ENCODE measurements around the gene PCDHGC5.

The PCDHGC5 gene

GRCh38 chr5:141491323-141492167 lies 2.7 kb downstream of the PCDHGC5 start:
- no peak for TF ChIP-seq CTCF (conservative IDR thresholded peaks at IDR 0.05; ENCODE audit: low read depth, low read length)
- no peak for DNase-seq (ENCODE audit: low read depth)
- peak overlapping the region; percentile 15 for H3K4me3 ChIP-seq (ENCODE audit: low read length)

GRCh38 chr5:141492168-141492885 lies 3.4 kb downstream of the PCDHGC5 start:
- no peak for TF ChIP-seq CTCF (conservative IDR thresholded peaks at IDR 0.05; ENCODE audit: low read depth, low read length)
- H3K4me3 ChIP-seq (ENCODE audit: low read length), result no peak overlapping the region

GRCh38 chr5:141493500-141494422 lies 4.9 kb downstream of the PCDHGC5 start:
- no peak for DNase-seq (ENCODE audit: low read depth)
- TF ChIP-seq CTCF (conservative IDR thresholded peaks at IDR 0.05; ENCODE audit: low read depth, low read length), result no peak
- no peak overlapping the region for H3K4me3 ChIP-seq (ENCODE audit: low read length)

More at GRCh38 chr5:141492168-141492885, 3.4 kb downstream of the PCDHGC5 start:
- no peak for DNase-seq (ENCODE audit: low read depth)

DNA sequence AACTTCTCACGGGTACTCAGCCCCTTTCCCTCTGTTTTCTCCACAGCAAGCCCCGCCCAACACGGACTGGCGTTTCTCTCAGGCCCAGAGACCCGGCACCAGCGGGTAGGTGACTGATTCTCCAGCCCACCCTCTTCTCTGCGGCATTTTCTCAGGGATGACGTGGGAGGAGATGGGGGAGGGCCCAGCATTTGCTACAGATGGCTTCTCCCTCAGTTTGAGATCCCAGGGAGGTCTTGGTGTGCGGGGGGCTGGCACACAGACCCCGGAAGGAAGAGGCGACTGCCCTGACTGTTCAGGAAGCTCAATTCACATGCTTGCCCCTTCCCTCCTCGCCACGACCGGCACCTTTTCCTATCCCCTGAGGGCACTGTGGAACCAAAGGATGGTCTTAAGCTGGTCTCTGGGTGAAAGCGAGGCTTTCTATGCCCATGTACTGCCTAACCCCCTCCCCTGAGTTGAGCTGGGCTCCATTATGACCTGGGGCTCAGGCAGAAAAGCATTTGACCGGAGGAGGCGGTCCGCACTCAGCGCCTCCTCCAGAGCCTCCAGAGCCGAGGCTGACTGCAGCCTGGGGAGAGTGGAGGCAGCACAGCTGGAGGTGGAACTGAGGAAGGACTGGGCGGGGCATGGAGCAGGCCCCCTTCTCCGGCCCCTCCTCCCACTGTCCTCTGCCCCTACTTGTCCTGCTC lies 6.0 kb downstream of the PCDHGC5 start:
- TF ChIP-seq CTCF (conservative IDR thresholded peaks at IDR 0.05; ENCODE audit: low read depth, low read length), result no peak
- no peak overlapping the region for H3K4me3 ChIP-seq (ENCODE audit: low read length)
- DNase-seq (ENCODE audit: low read depth), result no peak

DNA sequence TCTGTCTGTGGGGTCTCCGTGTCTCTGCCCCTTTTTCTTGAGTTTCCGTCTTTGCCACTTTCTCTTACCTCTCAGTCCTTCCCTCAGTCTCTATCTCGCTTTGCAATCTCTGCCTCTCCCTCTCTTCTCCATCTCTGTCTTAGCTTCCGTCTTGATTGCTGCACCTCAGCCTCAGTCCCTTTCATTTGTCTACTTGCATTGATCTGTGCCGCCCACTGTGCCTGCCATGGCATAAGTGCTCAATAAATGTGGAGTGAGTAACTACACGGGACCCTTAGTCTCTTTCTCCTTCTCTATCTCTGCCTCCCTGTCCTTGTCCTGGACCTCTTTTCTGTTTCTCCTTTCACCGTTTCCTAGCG lies 6.6 kb downstream of the PCDHGC5 start:
- no peak for TF ChIP-seq CTCF (conservative IDR thresholded peaks at IDR 0.05; ENCODE audit: low read depth, low read length)
- H3K4me3 ChIP-seq (ENCODE audit: low read length), result no peak overlapping the region
- no peak for DNase-seq (ENCODE audit: low read depth)

GRCh38 chr5:141496038-141496437 lies 7.2 kb downstream of the PCDHGC5 start:
- no peak for DNase-seq (ENCODE audit: low read depth)
- no peak for TF ChIP-seq CTCF (conservative IDR thresholded peaks at IDR 0.05; ENCODE audit: low read depth, low read length)
- H3K4me3 ChIP-seq (ENCODE audit: low read length), result no peak overlapping the region

Measured in retinal pigment epithelial cell (primary cell).